HG02973 (cell line): Measurements from ENCODE around the gene SLCO3A1.

ENCODE experiments used
- ATAC-seq: cut with Tn5 transposase; IDR thresholded peaks from one replicate; pipeline ENCODE4 v1.9.1; 2021; ENCODE audit warnings: moderate library complexity; ENCODE audit not compliant: unreplicated experiment

The SLCO3A1 gene

DNA sequence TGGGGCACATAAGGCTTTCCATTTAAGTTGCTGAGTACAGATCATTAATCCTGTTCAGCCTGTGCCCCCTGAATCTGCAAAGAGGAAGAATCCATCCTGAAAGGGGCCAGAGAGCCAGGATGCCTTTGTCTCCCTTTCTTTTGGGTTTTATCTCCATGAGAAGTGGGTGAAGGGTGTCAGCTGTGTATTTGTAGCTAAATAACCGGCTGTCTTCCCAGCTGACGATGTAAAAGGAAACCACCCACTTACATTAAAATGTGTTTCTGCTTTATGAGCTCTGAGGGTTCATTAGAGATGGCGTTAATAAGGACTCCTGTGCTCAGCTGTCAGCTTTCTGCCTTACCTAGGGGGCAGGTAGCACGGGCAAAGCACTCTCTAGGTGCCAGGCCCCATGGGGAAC is 83.4 kb downstream of the SLCO3A1 start:
- no peak for ATAC-seq

DNA sequence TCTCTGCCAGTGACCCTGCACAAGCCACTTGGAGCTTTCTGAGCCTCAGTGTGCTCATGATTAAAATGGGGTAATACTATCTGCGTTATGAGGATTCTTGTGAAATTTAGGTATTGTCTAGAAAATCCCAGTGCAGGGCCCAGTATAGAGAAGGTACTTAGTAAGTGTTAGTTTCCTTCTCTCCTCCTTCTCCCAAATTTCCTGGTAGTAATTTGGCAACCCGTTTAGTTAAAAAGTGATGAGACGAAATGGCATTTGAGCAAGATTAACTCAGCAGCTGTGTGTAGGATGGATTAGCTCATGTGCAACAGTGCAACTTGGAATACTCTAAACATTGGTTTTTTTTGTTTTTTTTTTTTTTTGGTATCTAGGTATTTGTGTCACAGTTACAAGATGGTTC is 84.6 kb downstream of the SLCO3A1 start:
- no peak for ATAC-seq

DNA sequence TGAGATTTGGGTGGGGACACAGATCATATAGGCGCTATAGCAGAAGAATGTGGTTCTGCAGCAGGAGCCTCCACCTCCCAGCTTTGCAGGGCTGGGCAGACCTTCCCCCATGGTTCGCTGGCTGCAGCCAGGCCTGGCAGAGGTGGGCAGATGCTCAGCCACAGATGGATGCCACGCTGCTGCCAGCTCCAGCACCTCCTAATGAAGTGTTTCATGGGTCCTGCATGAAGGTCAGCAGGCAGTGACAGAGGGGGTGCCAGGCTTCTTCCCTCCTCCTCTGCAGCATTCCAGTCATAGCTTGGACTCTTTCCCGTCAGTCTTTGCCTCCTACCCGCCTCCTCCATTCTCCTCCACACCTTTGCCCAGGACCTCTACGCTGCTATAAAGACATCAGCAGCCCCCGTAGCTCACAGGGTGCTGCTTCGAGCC is 85.9 kb downstream of the SLCO3A1 start:
- ATAC-seq, result no peak

DNA sequence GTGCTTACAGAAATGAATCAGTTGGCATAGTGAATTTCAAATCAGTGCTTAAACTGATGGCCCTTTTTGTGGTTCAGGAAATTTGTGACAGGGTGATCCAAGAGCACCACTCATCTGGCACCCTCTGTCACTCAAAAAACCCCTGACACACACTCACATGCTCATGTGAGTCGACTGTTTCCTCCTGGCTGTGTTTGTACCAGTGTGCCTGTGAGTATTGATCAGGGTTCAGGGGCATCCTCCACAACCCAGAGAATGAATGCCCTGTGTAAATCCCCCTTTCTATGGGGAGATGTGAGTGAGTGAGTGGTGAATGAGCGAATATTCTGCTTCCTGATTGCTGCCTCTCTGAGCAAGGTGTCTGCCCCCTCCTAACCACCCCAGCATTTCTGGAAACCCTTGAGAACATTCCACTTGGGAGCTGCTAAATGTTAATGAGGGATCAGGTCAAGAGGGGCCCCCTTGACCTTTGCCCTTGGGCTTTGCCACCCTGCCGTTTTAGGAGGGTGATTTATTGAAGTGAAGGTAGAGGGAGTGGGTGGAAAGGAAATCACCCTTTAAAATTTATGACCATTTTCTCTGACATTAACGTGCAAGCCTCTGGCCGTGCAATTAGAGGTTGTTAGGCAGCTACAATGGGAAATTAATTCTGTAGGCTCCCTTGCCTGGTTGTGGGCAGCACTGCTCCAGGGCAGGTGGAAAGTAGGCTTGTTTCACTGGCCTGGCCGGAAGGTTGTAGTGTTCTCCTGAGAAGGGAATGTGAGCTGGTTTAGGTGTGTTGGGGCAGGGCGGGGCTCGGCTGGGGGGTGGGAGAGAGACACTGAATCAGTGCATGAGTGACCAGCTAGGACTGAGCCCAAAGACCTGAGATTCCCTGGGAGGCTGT is 87.2 kb downstream of the SLCO3A1 start:
- no peak for ATAC-seq

DNA sequence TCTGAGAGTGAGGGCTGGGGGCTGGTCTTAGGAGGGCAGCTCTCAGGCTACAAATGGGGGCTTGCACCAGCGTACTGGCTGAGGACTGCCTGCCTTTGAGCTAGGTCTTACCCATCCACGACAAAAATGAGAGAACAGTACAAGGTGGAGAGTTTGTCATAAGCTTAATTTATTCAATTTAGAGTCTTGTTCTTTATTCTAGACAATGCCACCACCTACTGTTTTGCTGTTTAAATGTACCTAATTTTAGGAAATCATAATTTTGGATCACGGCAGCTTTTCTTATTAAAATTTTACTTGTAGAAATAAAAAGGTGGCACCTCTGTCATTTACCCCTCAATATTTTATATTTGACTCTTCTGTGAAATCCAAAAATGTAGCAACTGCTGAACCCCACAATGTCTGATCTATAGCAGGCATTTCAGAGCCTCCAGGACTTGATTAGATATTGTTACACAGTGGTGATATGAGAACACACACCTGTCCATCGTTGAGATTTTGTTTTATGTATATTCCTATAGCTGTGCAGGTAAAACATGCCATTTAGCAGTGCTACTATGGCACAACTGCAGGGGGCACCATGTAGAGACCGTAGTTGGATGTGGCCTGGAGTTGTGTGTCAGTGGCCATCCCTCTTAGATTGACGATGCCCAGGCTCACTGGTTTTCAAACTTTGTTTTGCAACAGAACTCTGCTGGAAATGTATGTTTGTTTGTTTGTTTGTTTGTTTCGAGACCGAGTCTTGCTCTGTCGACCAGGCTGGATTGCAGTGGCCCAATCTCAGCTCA is 88.6 kb downstream of the SLCO3A1 start:
- no peak for ATAC-seq

DNA sequence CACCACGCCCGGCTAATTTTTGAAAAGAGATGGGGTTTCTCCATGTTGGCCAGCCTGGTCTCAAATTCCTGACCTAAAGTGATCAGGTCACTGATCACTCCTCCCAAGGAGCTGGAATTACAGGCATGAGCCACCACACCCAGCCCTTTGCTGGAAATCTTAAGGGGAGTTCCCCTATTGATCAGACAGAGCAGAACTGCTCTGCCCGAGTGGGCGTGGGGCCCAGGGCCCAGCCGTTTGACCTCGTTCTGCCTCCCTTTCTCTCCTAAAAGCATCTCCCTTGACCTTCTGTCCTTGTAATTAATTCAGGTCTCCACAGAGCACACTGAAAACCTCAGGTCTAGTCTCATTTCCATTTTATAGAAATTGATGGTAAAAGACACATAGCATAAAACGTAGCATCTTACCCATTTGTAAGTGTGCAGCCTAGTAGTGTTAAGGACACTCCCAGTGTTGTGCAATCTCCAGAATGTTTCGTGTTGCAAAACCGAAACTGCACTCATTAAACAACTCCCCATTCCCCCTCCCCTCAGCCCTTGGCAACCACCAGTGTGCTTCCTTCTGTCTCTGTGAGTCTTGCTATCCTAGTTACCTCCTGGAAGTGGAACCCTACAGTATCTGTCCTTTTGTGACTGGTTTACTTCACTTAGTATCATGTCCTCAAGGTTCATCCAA is 89.3 kb downstream of the SLCO3A1 start:
- peak; percentile 85 for ATAC-seq

DNA sequence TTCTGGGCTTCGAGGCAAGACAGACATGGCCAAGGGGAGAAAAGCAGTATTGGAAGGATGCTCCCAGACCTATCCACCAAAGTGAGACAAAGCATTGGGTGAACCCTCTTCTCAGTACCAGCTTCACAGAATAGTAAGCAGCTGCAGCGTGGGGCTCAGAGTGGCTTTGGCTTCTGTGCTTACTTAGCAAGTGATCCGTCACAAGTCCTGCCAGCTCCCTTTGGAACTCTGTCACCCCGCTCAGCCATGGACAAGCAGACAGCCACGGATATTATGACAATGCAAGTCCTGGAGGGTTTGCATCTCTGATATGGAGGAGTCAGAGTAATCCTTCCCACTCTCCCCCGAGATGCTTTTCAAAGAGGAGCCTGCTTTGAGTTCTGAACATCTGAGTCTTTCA is 90.8 kb downstream of the SLCO3A1 start:
- ATAC-seq, result no peak

DNA sequence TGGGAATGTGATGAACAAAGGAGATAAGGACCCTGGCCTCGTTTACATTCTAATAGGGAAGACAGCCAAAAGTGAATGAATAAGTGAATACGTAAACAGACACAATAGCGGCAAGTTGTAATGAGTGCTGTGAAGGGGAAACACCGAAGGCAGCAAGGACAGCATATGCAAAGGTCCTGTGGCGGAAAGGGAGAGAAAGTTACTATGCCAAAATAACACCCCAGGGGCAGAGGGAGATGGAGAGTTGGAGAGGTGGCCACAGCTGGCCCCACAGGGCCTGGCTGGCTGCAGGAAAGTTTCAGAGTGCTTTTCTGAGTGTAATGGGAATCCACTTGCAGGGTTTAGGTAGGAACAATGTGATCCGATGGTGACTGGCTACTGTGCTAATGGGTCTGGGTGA is 91.9 kb downstream of the SLCO3A1 start:
- ATAC-seq, result no peak

DNA sequence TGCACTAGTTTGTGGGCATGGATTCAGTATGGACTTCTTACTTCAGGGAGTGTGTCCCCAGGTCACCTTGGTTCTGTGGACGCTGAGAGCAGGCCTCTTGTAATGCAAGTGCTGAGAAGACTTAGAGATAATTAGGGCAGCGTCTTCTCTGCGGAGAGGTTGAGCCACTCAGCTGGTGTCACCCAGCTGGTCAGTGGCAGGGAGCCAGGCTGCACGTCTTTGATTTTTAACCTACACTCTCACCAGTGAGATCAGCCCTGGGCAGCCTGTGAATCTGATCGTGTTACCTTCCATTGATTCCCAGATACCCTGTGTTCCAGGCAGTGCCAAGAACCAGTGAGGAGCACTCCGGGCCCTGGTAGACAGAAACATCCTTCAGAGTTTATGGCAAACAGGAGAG is 92.6 kb downstream of the SLCO3A1 start:
- ATAC-seq, result no peak

DNA sequence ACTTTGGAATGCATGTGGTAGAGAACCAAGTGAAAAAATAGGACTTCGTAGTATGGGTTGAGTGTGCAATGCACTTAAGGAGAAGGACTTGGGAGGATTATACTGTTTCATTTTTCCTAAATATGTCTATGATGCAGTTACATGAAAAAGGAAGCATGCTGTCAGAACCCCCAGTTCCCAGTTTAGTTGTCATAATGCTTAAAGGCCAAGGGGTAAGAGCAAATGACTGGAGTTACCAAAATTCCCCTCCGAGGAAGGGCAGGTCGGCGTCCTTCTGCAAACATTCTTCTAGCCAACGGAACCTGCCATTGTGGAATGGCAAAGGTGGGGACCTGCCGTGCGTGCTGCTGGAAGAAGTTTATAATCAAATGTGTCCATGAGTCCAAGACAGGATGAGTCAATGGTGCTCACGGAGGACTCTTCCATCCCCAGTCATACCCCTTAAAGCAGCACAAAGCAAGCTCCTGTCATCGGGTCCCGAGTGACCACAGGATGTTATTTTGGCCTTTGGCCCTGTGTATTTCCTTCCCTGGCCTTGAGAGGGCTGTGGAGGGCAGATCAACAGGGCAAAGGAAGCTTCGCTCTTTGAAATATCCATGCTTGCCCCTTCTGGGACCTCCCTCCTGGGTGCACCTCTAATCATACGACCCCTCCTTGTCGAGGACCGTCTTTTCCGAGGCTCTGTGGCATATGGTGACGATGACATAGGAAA is 93.2 kb downstream of the SLCO3A1 start:
- no peak for ATAC-seq

DNA sequence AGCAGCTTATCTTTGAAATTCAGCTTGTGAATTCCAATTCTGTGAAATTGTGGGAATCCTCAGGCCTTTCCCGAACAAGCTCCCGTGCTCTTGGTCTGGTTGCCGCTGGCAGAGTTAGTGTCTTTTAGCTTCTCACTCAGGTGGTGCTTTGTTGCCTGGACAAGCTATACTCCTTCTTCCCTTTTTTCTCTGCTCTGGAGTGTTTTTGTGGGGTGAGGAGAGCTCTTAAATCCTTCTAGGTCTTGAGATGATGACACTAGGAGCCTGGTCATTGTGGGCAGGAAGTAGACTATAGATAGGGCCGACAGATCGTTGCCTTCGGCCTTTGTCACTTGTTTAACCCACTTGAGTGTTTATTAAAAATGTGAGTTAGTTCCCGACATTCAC is 93.8 kb downstream of the SLCO3A1 start:
- ATAC-seq, result no peak

DNA sequence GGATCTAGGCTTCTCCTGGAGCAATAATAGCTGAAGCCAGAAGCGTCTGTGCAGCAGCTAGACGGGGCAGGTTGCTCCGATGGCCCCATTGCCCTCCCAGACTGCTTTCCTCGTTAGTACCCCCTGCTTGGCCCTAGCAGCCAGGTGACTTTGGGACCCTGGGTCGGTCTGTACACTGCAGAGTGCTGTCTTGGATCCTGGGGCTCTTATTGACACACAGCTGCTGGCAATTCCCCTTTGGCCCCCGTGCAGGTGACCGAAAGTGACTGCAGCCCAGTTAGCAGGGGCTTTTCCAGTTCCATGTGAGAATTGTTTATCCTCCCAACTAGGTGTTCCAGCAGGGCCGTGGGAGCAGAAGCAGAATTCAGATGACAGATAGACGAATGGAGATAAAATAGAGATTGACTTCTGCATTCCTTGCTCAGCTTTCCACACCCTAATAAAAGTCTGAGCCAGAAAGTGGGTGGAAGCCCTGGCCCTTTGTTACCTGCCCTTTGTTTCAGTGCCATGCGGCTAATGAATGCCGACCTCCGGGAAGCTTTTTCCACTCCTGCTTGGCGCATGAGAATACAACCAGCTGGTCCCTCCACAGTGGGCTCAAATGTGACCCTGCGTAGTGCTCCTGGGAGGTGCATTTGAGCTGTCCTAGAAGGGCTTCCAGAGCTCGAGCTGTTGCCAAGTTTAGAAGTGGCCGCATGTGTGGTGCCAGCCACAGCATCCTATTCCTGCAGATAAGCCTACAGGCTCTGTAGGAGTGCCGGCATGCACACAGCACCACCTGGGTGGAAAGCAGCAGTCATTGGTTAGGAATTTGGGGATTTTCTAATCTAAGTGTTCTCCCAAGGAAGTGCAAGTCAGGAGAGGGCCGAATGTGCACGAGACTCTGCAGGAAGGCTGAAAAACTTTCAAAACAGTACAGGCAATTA is 94.4 kb downstream of the SLCO3A1 start:
- no peak for ATAC-seq

DNA sequence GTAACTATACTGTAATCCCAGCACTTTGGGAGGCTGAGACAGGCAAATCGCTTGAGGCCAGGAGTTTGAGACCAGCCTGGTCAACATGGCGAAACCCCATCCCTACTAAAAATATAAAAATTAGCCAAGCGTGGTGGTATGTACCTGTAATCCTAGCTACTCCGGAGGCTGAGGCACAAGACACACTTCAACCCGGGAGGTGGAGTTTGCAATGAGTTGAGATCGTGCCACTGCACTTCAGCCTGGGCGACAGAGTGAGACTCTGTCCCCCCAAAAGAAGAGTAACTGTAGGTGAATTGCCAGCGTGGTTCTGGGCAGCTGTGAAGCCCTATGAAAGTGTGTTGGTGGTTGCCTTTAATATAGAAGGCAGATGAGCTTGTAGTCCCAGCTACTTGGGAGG is 95.9 kb downstream of the SLCO3A1 start:
- no peak for ATAC-seq

DNA sequence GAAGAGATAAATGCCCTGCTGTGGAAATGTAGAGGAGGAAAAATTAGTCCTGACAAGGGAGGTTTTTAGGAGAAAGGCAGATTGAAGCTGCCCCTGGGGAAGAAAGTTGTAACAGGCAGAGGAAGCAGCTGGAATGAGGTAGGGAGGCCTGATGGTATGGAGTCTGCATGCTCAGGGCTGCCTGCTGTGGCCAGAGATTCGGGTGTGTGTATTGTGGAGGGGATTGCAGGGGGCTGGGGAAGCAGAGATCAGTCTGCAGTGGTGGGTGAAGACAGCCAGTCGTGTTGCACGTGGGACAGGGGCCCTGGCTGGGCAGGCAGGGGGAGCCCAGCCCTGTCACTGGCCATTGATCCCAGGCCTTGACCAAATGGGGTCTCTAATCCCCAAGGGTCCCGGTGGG is 96.5 kb downstream of the SLCO3A1 start:
- no peak for ATAC-seq

DNA sequence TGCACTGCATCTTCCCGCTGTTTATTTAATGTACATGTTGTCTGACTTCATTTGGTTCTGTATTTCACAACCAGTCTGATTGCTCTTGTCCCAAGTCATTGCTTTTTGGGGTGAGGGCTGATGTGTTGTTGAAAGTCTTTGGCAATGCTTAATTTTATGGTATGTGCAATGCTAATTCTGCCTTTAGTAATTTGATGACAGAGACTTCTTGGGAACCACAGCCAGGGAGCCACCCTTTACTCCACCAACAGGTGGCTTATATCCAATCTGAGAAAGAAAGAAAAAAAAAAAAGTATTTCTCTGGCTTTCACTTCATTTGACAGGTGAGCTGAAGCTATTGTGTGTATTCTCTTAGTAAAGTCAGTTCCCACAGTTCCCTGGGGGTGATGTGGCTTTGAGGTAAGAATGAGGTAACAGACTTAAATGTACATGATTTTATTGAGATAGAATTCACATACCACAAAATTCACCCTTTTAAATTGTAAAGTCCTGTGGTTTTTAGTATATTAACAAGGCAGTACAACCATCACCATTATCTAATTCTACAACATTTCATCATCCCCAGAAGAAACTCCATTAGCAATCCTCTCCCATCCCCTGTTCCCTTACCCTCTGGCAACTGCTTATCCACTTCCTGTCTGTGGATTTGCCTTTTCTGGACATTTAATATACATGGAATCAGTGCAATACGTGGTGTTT is 97.3 kb downstream of the SLCO3A1 start:
- no peak for ATAC-seq

DNA sequence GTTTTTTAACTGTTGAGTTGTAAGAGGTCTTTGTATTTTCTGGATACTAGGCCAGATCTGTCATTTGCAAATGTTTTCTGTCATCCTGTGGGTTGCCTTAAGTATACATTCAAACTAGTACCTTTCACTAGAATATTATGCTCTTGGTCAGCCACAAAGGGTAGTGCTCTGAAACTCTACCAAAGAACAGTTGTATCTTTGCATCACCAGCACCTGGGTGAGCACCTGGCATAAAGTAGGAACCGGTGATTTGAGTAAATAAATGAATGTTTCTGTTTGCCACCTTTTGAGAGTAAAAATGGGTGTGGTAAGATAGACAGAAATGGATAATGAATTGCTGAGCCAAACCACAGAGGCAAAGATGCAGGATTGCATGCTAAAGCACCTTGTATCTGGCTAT is 98.7 kb downstream of the SLCO3A1 start:
- no peak for ATAC-seq

DNA sequence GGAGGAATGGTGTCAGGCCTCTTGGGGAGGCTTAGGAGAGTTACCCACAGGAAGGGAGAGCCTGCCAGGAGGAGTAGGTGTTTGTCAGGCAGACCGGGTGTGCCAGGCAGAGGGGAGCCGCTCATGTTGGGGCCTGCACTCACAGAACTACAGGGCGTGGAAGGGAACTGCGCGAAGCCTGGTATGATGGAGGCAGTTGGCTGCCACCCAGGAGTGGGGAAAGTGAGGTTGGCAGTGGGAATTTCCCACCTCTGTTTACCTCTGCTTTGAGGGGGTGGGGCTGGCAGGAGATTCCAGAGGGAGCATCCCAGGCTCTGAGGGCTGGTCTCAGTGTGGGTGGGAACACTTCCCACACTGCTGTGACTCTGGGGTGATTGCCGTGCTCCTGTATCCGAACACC is 99.9 kb downstream of the SLCO3A1 start:
- ATAC-seq, result no peak

DNA sequence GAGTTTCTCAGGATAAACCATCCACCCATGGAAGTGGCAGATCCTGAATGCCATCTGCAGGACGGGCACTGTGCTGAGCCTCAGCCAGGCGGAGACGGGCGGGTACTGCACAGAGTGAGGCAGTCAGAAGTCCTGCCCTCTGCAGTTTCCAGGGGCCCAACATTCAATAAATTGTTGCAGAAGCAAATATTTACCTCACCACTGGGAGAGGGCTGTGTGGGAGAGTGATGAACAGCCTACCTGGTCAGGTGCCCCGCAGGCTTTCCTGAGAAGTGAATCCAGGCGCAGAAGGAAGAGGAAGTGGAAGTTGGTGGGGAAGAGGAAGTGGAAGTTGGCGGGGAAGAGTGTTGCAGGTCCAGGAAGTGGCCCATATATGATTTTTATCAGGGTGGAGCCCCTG is 100.8 kb downstream of the SLCO3A1 start:
- no peak for ATAC-seq

DNA sequence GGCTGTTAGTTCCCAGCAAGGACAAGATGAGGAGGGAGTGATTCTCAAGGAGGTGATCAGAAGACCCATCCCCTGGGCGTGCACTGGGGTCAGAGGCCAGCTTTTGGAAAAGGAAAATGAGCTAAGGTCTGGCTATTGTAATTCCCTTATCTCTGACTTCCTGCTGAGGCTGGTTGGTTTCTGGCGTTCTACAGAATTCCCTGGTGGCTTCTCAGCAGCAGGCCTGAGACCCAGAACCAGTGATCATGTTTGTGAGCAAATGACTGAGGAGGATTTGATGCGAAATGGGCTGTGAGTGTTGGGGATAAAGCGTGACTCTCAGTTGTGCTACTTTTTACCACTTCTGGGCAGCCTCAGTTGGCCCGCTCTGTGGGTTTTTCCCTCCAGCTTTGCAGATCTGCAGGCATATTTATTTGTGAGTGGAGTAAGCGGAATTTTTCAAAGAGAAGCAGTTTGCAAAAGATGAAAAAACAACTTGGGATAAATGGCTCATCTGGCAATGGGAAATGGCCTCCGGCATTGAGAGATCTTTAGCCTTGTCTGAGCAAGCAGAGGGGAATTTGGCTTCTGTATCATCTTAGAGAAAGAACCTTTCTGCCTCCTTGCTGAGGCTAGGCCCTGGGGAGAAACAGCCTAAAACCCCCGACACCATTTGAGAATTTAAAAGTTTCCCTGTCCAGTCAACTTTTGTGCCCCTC is 102.7 kb downstream of the SLCO3A1 start:
- no peak for ATAC-seq
